SK-N-SH (cell line): ENCODE data around the gene SFMBT2. TPM values are rescaled to one million over a fixed set of nuclear protein-coding genes. Genes with fewer than 3 reads are reported as not detected.

Source experiments
- CTCF ChIA-PET: fragments of 300-600, 350-600 bp; formaldehyde crosslinking; extraction: SDS; loops from one replicate; lab custom pipeline; 2021; lab: Yijun Ruan, JAX
- POLR2A ChIA-PET: fragments of 350-600 bp; sonication (Branson Sonifier 250); formaldehyde crosslinking; extraction: SDS; loops from one replicate; lab custom pipeline; 2020; ENCODE audit warnings: antibody characterized with exemption, inconsistent platforms; lab: Yijun Ruan, JAX
- DNase-seq: peaks from one replicate; pipeline ENCODE4 v3.0.0; 2012
- H2AFZ ChIP-seq: fragments of 200-600 bp; sonication (generic); 2 replicates; pipeline ENCODE4 v1.8.1; 2016; ENCODE audit warnings: antibody characterized with exemption, mild to moderate bottlenecking, low read depth
- H3F3A ChIP-seq: fragments of 200-600 bp; sonication (generic); replicated peaks from 2 replicates; pipeline ENCODE3; 2016; ENCODE audit warnings: antibody characterized with exemption, mild to moderate bottlenecking; ENCODE audit not compliant: insufficient read depth
- H3K27ac ChIP-seq, 2 experiments: fragments of 200-500 bp in 1 of 2; fragments of 200-600 bp in 1 of 2; sonication (Bioruptor generic) in 1 of 2; sonication (generic), shearing (Covaris generic) in 1 of 2; 2 replicates each; pipeline versions ENCODE4 v1.5.1 to v1.6.1; 2014 to 2016; ENCODE audit warnings: low read depth in 2 of 2, inconsistent platforms in 1 of 2, low read length in 1 of 2, mild to moderate bottlenecking in 1 of 2, mixed read lengths in 1 of 2
- H3K27me3 ChIP-seq: fragments of 200-600 bp; sonication (generic), shearing (Covaris generic); 2 replicates; pipeline ENCODE4 v1.6.1; 2016; ENCODE audit warnings: mixed run types; ENCODE audit not compliant: insufficient read depth
- H3K36me3 ChIP-seq, 2 experiments: fragments of 200-500 bp in 1 of 2; fragments of 200-600 bp in 1 of 2; sonication (Bioruptor generic) in 1 of 2; sonication (generic) in 1 of 2; replicated peaks in 1 of 2; 2 replicates each; pipeline versions ENCODE3 to v1.5.1; 2014 to 2016; ENCODE audit warnings: low read length in 1 of 2, mild to moderate bottlenecking in 1 of 2; ENCODE audit not compliant: insufficient read depth in 2 of 2, control insufficient read depth in 1 of 2
- H3K4me1 ChIP-seq, 2 experiments: fragments of 200-500 bp in 1 of 2; fragments of 200-600 bp in 1 of 2; sonication (Bioruptor generic) in 1 of 2; sonication (generic), shearing (Covaris generic) in 1 of 2; 2 replicates each; pipeline versions ENCODE4 v1.5.1 to v1.6.1; 2014 to 2016; ENCODE audit warnings: low read depth in 1 of 2, low read length in 1 of 2, mixed run types in 1 of 2; ENCODE audit not compliant: insufficient read depth in 2 of 2, control insufficient read depth in 1 of 2
- H3K4me2 ChIP-seq: fragments of 200-600 bp; sonication (generic), shearing (Covaris generic); 2 replicates; pipeline ENCODE4 v1.6.1; 2017; ENCODE audit warnings: mixed run types
- H3K4me3 ChIP-seq, 2 experiments: fragments of 200-500 bp in 1 of 2; fragments of 200-600 bp in 1 of 2; sonication (Bioruptor generic) in 1 of 2; sonication (generic), shearing (Covaris generic) in 1 of 2; 2 replicates each; pipeline versions ENCODE4 v1.5.1 to v1.8.1; 2014 to 2016; ENCODE audit warnings: low read depth in 2 of 2, inconsistent platforms in 1 of 2, low read length in 1 of 2, mild to moderate bottlenecking in 1 of 2, mixed read lengths in 1 of 2, moderate library complexity in 1 of 2
- H3K79me2 ChIP-seq: fragments of 200-600 bp; sonication (generic); 2 replicates; pipeline ENCODE4 v1.8.1; 2017; ENCODE audit warnings: mild to moderate bottlenecking; ENCODE audit not compliant: insufficient read depth
- H3K9ac ChIP-seq: fragments of 200-600 bp; sonication (generic); 2 replicates; pipeline ENCODE4 v1.6.1; 2017; ENCODE audit warnings: mixed run types
- H3K9me2 ChIP-seq: fragments of 200-600 bp; sonication (generic); 2 replicates; pipeline ENCODE4 v1.6.1; 2017; ENCODE audit warnings: mixed run types
- H3K9me3 ChIP-seq: fragments of 200-600 bp; sonication (generic); 2 replicates; pipeline ENCODE4 v1.6.1; 2017; ENCODE audit warnings: mixed run types, mild to moderate bottlenecking, moderate library complexity
- H4K20me1 ChIP-seq: fragments of 200-600 bp; sonication (generic); 2 replicates; pipeline ENCODE4 v1.6.1; 2017; ENCODE audit warnings: mild to moderate bottlenecking, mixed run types; ENCODE audit not compliant: insufficient read depth
- CHD2 ChIP-seq: fragments of 150-350 bp; IDR thresholded peaks from 2 replicates; pipeline ENCODE4 v1.6.1; 2018; ENCODE audit warnings: low read length; ENCODE audit not compliant: partially characterized antibody
- EP300 ChIP-seq, 2 experiments: IDR thresholded peaks; 2 replicates each; pipeline versions ENCODE4 v1.4.0 to v1.6.1; 2012; ENCODE audit warnings: borderline replicate concordance in 1 of 2, low read depth in 1 of 2, low read length in 1 of 2
- FOXM1 ChIP-seq: IDR thresholded peaks from 2 replicates; pipeline ENCODE4 v1.4.0; 2012; ENCODE audit warnings: low read depth, mild to moderate bottlenecking
- GATA2 ChIP-seq: sonication (generic); formaldehyde crosslinking; IDR thresholded peaks from 2 replicates; pipeline ENCODE4 v1.5.0; 2020; ENCODE audit warnings: mild to moderate bottlenecking, missing genetic modification reagents
- JUND ChIP-seq: IDR thresholded peaks from 2 replicates; pipeline ENCODE4 v1.4.0; 2012
- MEF2A ChIP-seq: IDR thresholded peaks from 2 replicates; pipeline ENCODE4 v1.4.0; 2012; ENCODE audit warnings: low read depth, borderline replicate concordance
- MXI1 ChIP-seq: IDR thresholded peaks from 2 replicates; pipeline ENCODE4 v1.6.1; 2012; ENCODE audit warnings: mild to moderate bottlenecking, low read depth, low read length, improper control_type of control experiment
- NFIC ChIP-seq: IDR thresholded peaks from 2 replicates; pipeline ENCODE4 v1.4.0; 2012; ENCODE audit warnings: borderline replicate concordance
- NRF1 ChIP-seq: IDR thresholded peaks from 2 replicates; pipeline ENCODE4 v1.6.1; 2012; ENCODE audit warnings: low read depth, mild to moderate bottlenecking, low read length
- POLR2AphosphoS5 ChIP-seq: IDR thresholded peaks from 2 replicates; pipeline ENCODE4 v1.6.1; 2012; ENCODE audit warnings: low read depth, low read length
- RAD21 ChIP-seq: IDR thresholded peaks from 2 replicates; pipeline ENCODE4 v1.6.1; 2012; ENCODE audit warnings: mild to moderate bottlenecking, low read length
- RCOR1 ChIP-seq: fragments of 150-350 bp; IDR thresholded peaks from 2 replicates; pipeline ENCODE4 v1.6.1; 2017; ENCODE audit warnings: antibody characterized with exemption, low read length
- RFX5 ChIP-seq: IDR thresholded peaks from 2 replicates; pipeline ENCODE4 v1.6.1; 2012; ENCODE audit warnings: mild to moderate bottlenecking, improper control_type of control experiment, low read length
- TCF12 ChIP-seq: IDR thresholded peaks from 2 replicates; pipeline ENCODE4 v1.4.0; 2012
- TEAD4 ChIP-seq: IDR thresholded peaks from 2 replicates; pipeline ENCODE4 v1.4.0; 2012; ENCODE audit warnings: mild to moderate bottlenecking, borderline replicate concordance; ENCODE audit not compliant: insufficient read depth
- YY1 ChIP-seq: IDR thresholded peaks from 2 replicates; pipeline ENCODE4 v1.4.0; 2012; ENCODE audit warnings: low read depth, mild to moderate bottlenecking
- whole genome bisulfite sequencing: methylation state at CpG from one replicate; pipeline ENCODE4 v1.1.6; 2017; ENCODE audit warnings: low lambda C conversion rate; 5-methylcytosine and 5-hydroxymethylcytosine counted together
- polyA plus RNA-seq, 3 experiments: library from polyadenylated mRNA; depleted of rRNA; stranded (reverse); fragments of >200 nt; gene quantifications; 2 replicates each; pipeline ENCODE4 v1.2.3, GENCODE V29; 2012
- TF ChIP-seq, protein P1 (sequence below): IDR thresholded peaks from 2 replicates; pipeline ENCODE4; 2012
- TF ChIP-seq, protein P2 (sequence below): IDR thresholded peaks from 2 replicates; pipeline ENCODE4 v1.4.0; 2012; ENCODE audit warnings: low read depth, borderline replicate concordance
- TF ChIP-seq, protein P3 (sequence below): IDR thresholded peaks from 2 replicates; pipeline ENCODE4 v1.6.1; 2012; ENCODE audit warnings: mild to moderate bottlenecking, low read depth, low read length, moderate library complexity
- TF ChIP-seq, protein P4 (sequence below): IDR thresholded peaks from 2 replicates; pipeline ENCODE4 v1.4.0; 2012; ENCODE audit warnings: low read depth, borderline replicate concordance

The SFMBT2 gene
- polyA plus RNA-seq, 1 of the 3 experiments (the other 2 are of a cell fraction) = 0.20 TPM

DNA sequence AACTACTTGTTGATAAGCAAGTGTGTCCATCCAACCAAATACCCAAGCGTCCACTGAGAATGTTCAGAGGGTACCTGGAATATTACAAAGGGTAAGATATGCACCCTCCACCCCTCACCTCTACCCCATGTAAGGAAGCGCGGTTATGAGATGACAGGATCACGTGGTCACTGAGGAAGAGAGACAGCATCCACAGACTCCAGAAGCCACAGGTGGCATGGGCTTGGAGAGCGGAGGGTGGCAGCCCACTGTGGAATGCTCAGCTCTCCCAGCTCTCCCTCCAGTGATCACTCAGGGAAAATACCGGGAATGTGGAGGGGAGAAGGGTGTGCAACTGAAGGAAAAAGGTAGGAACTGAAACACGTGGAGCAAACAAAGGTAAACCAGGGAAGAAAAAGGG is 25.7 kb downstream of the SFMBT2 start:
- 45% methylated on average over 7 of the region's 7 CpGs for WGBS
- no peak overlapping the region for H2AFZ ChIP-seq
- no peak overlapping the region for H3K4me2 ChIP-seq
- POLR2A ChIA-PET = no interaction called here
- no peak for DNase-seq
- no peaks in the 10 kb centered on the region for H4K20me1 ChIP-seq
- H3K27me3 ChIP-seq = no peaks in the 10 kb centered on the region
- H3K9me2 ChIP-seq = no peaks in the 10 kb centered on the region
- peaks cover 0 to 2% of the 10 kb centered on the region in 2 experiments; a peak in 1 of 4 replicates for H3K4me1 ChIP-seq
- TF ChIP-seq TCF12 (no peak), FOXM1 (no peak), POLR2AphosphoS5 (no peak), MEF2A (no peak), YY1 (no peak), RAD21 (no peak), NFIC (no peak), JUND (no peak), MXI1 (no peak), RCOR1 (no peak)
- TF ChIP-seq, protein P1, sequence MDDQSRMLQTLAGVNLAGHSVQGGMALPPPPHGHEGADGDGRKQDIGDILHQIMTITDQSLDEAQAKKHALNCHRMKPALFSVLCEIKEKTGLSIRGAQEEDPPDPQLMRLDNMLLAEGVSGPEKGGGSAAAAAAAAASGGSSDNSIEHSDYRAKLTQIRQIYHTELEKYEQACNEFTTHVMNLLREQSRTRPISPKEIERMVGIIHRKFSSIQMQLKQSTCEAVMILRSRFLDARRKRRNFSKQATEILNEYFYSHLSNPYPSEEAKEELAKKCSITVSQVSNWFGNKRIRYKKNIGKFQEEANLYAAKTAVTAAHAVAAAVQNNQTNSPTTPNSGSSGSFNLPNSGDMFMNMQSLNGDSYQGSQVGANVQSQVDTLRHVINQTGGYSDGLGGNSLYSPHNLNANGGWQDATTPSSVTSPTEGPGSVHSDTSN = no peak
- TF ChIP-seq, protein P2, sequence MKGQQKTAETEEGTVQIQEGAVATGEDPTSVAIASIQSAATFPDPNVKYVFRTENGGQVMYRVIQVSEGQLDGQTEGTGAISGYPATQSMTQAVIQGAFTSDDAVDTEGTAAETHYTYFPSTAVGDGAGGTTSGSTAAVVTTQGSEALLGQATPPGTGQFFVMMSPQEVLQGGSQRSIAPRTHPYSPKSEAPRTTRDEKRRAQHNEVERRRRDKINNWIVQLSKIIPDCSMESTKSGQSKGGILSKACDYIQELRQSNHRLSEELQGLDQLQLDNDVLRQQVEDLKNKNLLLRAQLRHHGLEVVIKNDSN = no peak
- H3K36me3 ChIP-seq = no peaks in the 10 kb centered on the region
- no peak overlapping the region for H3K27ac ChIP-seq
- H3K4me3 ChIP-seq = no peak overlapping the region
- no peak overlapping the region for H3K9ac ChIP-seq
- H3K9me3 ChIP-seq = no peaks in the 10 kb centered on the region
- no peaks in the 10 kb centered on the region for H3F3A ChIP-seq
- H3K79me2 ChIP-seq = no peaks in the 10 kb centered on the region
- CTCF ChIA-PET = interaction anchor here (1.4 kb wide), 1 partner anchor 10 kb away, joined by 5 read pairs; no protein-coding TSS in a partner anchor

DNA sequence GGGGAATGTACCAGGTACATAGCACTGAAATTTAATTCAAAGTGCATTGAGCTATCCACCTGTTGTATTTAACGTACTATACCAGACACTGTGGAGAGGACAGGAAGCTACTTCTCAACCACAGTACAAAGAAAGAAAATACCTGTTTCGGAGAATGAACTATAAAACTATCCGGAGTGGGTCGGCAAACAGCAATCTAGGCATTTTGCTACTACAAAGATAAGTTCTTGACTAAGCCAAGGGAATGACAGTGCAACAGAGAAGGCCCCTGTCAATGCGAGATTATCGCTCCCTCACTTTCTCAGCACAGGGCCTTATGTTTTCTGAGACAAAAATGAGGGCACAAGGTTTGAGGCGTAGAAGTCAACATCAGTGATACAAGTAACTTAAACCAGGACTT is 27.4 kb downstream of the SFMBT2 start:
- POLR2A ChIA-PET = no interaction called here
- no peaks in the 10 kb centered on the region for H3K79me2 ChIP-seq
- no peak overlapping the region for H3K27ac ChIP-seq
- no peaks in the 10 kb centered on the region for H3K9me3 ChIP-seq
- no peaks in the 10 kb centered on the region for H3F3A ChIP-seq
- no peak overlapping the region for H3K4me2 ChIP-seq
- no peak overlapping the region for H3K4me3 ChIP-seq
- 68% methylated on average over 7 of the region's 7 CpGs for WGBS
- no peaks in the 10 kb centered on the region; a peak in 1 of 4 replicates for H3K4me1 ChIP-seq
- H3K9ac ChIP-seq = no peak overlapping the region
- no peaks in the 10 kb centered on the region for H4K20me1 ChIP-seq
- TF ChIP-seq, protein P1 = no peak
- no peak for TF ChIP-seq MXI1
- no peak for TF ChIP-seq RFX5
- no peak for TF ChIP-seq GATA2 (CRISPR knock-in tag)
- TF ChIP-seq FOXM1 = no peak
- TF ChIP-seq NRF1 = no peak
- no peak for TF ChIP-seq CHD2
- TF ChIP-seq TEAD4 = no peak
- no peak for TF ChIP-seq TCF12
- TF ChIP-seq, protein P3, sequence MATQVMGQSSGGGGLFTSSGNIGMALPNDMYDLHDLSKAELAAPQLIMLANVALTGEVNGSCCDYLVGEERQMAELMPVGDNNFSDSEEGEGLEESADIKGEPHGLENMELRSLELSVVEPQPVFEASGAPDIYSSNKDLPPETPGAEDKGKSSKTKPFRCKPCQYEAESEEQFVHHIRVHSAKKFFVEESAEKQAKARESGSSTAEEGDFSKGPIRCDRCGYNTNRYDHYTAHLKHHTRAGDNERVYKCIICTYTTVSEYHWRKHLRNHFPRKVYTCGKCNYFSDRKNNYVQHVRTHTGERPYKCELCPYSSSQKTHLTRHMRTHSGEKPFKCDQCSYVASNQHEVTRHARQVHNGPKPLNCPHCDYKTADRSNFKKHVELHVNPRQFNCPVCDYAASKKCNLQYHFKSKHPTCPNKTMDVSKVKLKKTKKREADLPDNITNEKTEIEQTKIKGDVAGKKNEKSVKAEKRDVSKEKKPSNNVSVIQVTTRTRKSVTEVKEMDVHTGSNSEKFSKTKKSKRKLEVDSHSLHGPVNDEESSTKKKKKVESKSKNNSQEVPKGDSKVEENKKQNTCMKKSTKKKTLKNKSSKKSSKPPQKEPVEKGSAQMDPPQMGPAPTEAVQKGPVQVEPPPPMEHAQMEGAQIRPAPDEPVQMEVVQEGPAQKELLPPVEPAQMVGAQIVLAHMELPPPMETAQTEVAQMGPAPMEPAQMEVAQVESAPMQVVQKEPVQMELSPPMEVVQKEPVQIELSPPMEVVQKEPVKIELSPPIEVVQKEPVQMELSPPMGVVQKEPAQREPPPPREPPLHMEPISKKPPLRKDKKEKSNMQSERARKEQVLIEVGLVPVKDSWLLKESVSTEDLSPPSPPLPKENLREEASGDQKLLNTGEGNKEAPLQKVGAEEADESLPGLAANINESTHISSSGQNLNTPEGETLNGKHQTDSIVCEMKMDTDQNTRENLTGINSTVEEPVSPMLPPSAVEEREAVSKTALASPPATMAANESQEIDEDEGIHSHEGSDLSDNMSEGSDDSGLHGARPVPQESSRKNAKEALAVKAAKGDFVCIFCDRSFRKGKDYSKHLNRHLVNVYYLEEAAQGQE = no peak
- no peak for TF ChIP-seq EP300 (IDR thresholded peaks at IDR 0.05; ENCODE audit: borderline replicate concordance in 1 of 2, low read depth in 1 of 2, low read length in 1 of 2)
- no peak for TF ChIP-seq POLR2AphosphoS5
- TF ChIP-seq, protein P4, sequence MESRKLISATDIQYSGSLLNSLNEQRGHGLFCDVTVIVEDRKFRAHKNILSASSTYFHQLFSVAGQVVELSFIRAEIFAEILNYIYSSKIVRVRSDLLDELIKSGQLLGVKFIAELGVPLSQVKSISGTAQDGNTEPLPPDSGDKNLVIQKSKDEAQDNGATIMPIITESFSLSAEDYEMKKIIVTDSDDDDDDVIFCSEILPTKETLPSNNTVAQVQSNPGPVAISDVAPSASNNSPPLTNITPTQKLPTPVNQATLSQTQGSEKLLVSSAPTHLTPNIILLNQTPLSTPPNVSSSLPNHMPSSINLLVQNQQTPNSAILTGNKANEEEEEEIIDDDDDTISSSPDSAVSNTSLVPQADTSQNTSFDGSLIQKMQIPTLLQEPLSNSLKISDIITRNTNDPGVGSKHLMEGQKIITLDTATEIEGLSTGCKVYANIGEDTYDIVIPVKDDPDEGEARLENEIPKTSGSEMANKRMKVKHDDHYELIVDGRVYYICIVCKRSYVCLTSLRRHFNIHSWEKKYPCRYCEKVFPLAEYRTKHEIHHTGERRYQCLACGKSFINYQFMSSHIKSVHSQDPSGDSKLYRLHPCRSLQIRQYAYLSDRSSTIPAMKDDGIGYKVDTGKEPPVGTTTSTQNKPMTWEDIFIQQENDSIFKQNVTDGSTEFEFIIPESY = no peak
- H3K36me3 ChIP-seq = no peaks in the 10 kb centered on the region
- H3K27me3 ChIP-seq = no peaks in the 10 kb centered on the region
- no peak for DNase-seq
- CTCF ChIA-PET = interaction anchor here (1.1 to 1.2 kb wide), 2 partner anchors 8 to 10 kb away, joined by 3 read pairs; no protein-coding TSS in a partner anchor
- H3K9me2 ChIP-seq = no peaks in the 10 kb centered on the region
- H2AFZ ChIP-seq = no peak overlapping the region
